Type B pancreatic cell (in vitro differentiated cells): ENCODE data around the gene CGB1. TPM values are rescaled to one million over a fixed set of nuclear protein-coding genes. Genes with fewer than 3 reads are reported as not detected.
A peak's percentile ranks its signal among the peaks of the same experiment; 100 is the strongest.

Experiments
- DNase-seq: peaks from one replicate; pipeline ENCODE4 v3.0.0; 2021; ENCODE audit warnings: mixed read lengths; ENCODE audit not compliant: unreplicated experiment; ENCODE audit errors: extremely low spot score
- H3K27ac Mint-ChIP-seq: 2 replicates; pipeline ENCODE4 v1.8.0; 2021; ENCODE audit warnings: mild to moderate bottlenecking, mixed read lengths
- H3K27me3 Mint-ChIP-seq: 2 replicates; pipeline ENCODE4 v1.8.0; 2021; ENCODE audit warnings: mixed read lengths
- H3K36me3 Mint-ChIP-seq: 2 replicates; pipeline ENCODE4 v1.8.0; 2021; ENCODE audit warnings: mixed read lengths
- H3K4me1 Mint-ChIP-seq: one replicate; pipeline ENCODE4 v1.8.0; 2021; ENCODE audit warnings: mixed read lengths; ENCODE audit not compliant: unreplicated experiment
- H3K4me3 Mint-ChIP-seq: 2 replicates; pipeline ENCODE4 v1.8.0; 2021; ENCODE audit warnings: mild to moderate bottlenecking, mixed read lengths
- H3K9me3 Mint-ChIP-seq: 2 replicates; pipeline ENCODE4 v1.8.0; 2021; ENCODE audit warnings: mixed read lengths
- total RNA-seq: library from RNA; stranded (reverse); gene quantifications from 2 replicates; pipeline ENCODE4 v1.2.1, GENCODE V29; 2021; ENCODE audit warnings: low replicate concordance
- TF ChIP-seq, protein P1 (sequence below): fragments of 200-600 bp; sonication (generic); conservative IDR thresholded peaks from 2 replicates; pipeline ENCODE4 v1.5.0; 2021; ENCODE audit warnings: antibody characterized with exemption, mild to moderate bottlenecking

CGB1 gene
- total RNA-seq, 1 donor from 2014 or later: not detected

- TF ChIP-seq, protein P1, sequence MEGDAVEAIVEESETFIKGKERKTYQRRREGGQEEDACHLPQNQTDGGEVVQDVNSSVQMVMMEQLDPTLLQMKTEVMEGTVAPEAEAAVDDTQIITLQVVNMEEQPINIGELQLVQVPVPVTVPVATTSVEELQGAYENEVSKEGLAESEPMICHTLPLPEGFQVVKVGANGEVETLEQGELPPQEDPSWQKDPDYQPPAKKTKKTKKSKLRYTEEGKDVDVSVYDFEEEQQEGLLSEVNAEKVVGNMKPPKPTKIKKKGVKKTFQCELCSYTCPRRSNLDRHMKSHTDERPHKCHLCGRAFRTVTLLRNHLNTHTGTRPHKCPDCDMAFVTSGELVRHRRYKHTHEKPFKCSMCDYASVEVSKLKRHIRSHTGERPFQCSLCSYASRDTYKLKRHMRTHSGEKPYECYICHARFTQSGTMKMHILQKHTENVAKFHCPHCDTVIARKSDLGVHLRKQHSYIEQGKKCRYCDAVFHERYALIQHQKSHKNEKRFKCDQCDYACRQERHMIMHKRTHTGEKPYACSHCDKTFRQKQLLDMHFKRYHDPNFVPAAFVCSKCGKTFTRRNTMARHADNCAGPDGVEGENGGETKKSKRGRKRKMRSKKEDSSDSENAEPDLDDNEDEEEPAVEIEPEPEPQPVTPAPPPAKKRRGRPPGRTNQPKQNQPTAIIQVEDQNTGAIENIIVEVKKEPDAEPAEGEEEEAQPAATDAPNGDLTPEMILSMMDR: peak; percentile 71
- H3K27ac Mint-ChIP-seq: no peak overlapping the region
- H3K9me3 Mint-ChIP-seq: no peaks in the 10 kb centered on the region
- H3K4me1 Mint-ChIP-seq: peaks cover 13% of the 10 kb centered on the region
- peaks cover 11% of the 10 kb centered on the region for H3K36me3 Mint-ChIP-seq
- H3K27me3 Mint-ChIP-seq: peaks cover 41% of the 10 kb centered on the region
- DNase-seq: no peak
- H3K4me3 Mint-ChIP-seq: peak overlapping the region; percentile 47
These were observed 18.9 kb downstream of the CGB1 start for GRCh38 chr19:49017666-49018351.

DNA sequence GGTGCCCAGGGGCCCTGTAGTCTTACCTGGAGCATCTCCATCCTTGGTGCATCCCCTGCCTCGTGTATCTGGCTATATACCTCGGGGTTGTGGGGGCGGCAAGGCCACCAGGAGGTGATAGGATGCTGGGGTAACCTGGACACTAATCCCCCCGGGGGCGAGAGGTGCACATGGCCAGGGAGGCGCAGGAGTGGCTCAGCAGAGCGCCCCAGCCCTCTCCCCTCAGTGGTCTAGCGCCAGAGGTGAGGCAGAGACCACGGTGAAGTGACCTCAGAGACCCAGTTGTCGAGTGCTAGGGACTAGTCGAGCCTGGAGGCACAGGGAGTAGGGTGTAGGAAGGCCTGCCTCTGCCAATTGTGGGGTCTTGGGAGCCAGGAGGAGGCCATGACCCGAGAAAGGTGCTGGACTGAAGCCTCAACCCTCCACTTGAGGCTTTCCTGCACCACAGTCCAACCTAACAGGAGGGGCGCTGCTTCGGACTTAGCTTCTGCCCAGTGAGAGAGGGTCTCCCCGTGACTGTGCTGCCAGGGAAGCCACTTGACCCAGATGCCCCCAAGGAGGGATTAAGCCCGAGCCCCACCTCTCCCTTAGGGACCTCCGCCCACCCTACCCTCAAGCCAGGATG, 19.5 kb downstream of the CGB1 start, which contains the start of gene LHB:
Gene LHB (minus strand): TSS at position 51 of the 625 bp plus-strand sequence. CDS start 10 bp downstream, at position 41.
- peaks cover 13% of the 10 kb centered on the region for H3K4me1 Mint-ChIP-seq
- no peaks in the 10 kb centered on the region for H3K9me3 Mint-ChIP-seq
- H3K27ac Mint-ChIP-seq: no peak within 1 kb of the TSS
- TF ChIP-seq, protein P1: no peak
- no peak for DNase-seq
- peak within 1 kb of the TSS; percentile 47 for H3K4me3 Mint-ChIP-seq
- H3K36me3 Mint-ChIP-seq: peaks cover 11% of the 10 kb centered on the region
- peaks cover 41% of the 10 kb centered on the region for H3K27me3 Mint-ChIP-seq

DNA sequence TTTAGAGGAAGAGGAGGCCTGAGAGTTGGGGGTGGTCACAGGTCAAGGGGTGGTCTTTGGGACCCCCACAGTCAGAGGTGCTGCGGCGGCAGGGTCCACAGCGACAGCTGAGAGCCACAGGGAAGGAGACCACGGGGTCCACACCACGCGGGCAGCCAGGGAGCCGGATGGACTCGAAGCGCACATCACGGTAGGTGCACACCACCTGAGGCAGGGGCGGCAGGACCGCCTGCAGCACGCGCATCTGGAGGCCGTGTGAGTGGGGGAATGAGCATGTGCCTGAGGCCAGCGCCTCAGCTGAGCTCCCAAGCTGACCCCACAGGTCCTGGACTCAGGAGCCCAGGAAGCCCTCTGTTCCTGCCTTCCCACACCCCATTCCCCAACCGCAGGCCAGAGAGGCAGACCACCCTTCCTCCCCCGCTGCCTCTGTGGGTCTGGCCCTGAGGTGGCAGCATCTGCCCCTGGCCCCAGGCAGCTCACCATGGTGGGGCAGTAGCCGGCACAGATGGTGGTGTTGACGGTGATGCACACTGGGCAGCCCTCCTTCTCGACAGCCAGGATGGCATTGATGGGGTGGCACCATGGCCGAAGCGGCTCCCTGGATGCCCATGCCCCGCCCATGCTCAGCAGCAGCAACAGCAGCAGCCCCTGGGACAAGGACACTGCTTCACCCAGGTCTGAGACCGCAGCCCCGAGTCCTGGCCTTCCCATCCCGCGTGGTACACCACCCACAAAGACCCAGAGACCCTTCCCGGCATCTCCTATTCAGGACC, 20.4 kb downstream of the CGB1 start:
- Mint-ChIP-seq H3K36me3 (peaks cover 11% of the 10 kb centered on the region), H3K4me3 (no peak overlapping the region), H3K4me1 (peaks cover 10% of the 10 kb centered on the region), H3K9me3 (no peaks in the 10 kb centered on the region), H3K27me3 (peaks cover 32% of the 10 kb centered on the region), H3K27ac (no peak overlapping the region)
- TF ChIP-seq, protein P1: no peak
- DNase-seq: no peak

- peaks cover 19% of the 10 kb centered on the region for H3K27me3 Mint-ChIP-seq
- H3K36me3 Mint-ChIP-seq: peaks cover 11% of the 10 kb centered on the region
- no peak overlapping the region for H3K4me3 Mint-ChIP-seq
- H3K4me1 Mint-ChIP-seq: no peaks in the 10 kb centered on the region
- H3K27ac Mint-ChIP-seq: no peak overlapping the region
- TF ChIP-seq, protein P1: no peak
- H3K9me3 Mint-ChIP-seq: no peaks in the 10 kb centered on the region
- no peak for DNase-seq
These were observed 21.8 kb downstream of the CGB1 start for GRCh38 chr19:49014870-49015255.

GRCh38 chr19:49014123-49014869, 22.4 kb downstream of the CGB1 start:
- peaks cover 11% of the 10 kb centered on the region for H3K36me3 Mint-ChIP-seq

More at GRCh38 chr19:49014123-49014869, 22.4 kb downstream of the CGB1 start:
- TF ChIP-seq, protein P1: no peak
- H3K4me1 Mint-ChIP-seq: no peaks in the 10 kb centered on the region
- no peaks in the 10 kb centered on the region for H3K9me3 Mint-ChIP-seq
- H3K4me3 Mint-ChIP-seq: no peak overlapping the region
- peaks cover 15% of the 10 kb centered on the region for H3K27me3 Mint-ChIP-seq
- no peak overlapping the region for H3K27ac Mint-ChIP-seq
- no peak for DNase-seq
